Muscle layer of duodenum (tissue), 2 donors: ENCODE results near the gene C4B.
"Not testable (repeated sequence)": the region's sequence is repeated elsewhere in the genome, so short reads cannot be mapped to it uniquely, and the experiment has no call there.

Experiments
- H3K27ac ChIP-seq: one replicate; pipeline ENCODE4 v1.7.0; 2013; ENCODE audit warnings: mild to moderate bottlenecking, low read length
- H3K27me3 ChIP-seq: one replicate; pipeline ENCODE4 v1.7.0; 2013; ENCODE audit warnings: low read depth, mild to moderate bottlenecking, control low read depth, low read length
- H3K36me3 ChIP-seq, 2 donors: one replicate each; pipeline ENCODE4 v1.7.0; 2013; ENCODE audit warnings: low read length in 2 of 2, control low read depth in 1 of 2, mild to moderate bottlenecking in 1 of 2; ENCODE audit not compliant: insufficient read depth in 2 of 2, control insufficient read depth in 1 of 2
- H3K4me1 ChIP-seq, 2 donors: one replicate each; pipeline ENCODE4 v1.7.0; 2013; ENCODE audit warnings: low read length in 2 of 2, mild to moderate bottlenecking in 2 of 2, control low read depth in 1 of 2, moderate library complexity in 1 of 2; ENCODE audit not compliant: insufficient read depth in 2 of 2, control insufficient read depth in 1 of 2
- H3K4me3 ChIP-seq, 2 donors: one replicate each; pipeline ENCODE4 v1.7.0; 2013; ENCODE audit warnings: low read length in 2 of 2, low read depth in 1 of 2, mild to moderate bottlenecking in 1 of 2
- H3K9me3 ChIP-seq, 2 donors: one replicate each; pipeline ENCODE4 v1.7.0; 2013; ENCODE audit warnings: low read length in 2 of 2, control low read depth in 1 of 2, mild to moderate bottlenecking in 1 of 2; ENCODE audit not compliant: control insufficient read depth in 1 of 2
- donor health status: healthy.

The C4B gene

GRCh38 chr6:31971993-31972708 lies 42.4 kb upstream of the C4B start, which contains the start of gene DXO:
TSS of gene DXO (minus strand) at chr6:31972138. CDS start at chr6:31971675, 463 bp downstream.
- H3K9me3 ChIP-seq: no peaks in the 10 kb centered on the region
- H3K27ac ChIP-seq: peak within 1 kb of the TSS; percentile 99
- peaks cover 15 to 49% of the 10 kb centered on the region in 2 donors for H3K36me3 ChIP-seq
- peaks cover 6 to 26% of the 10 kb centered on the region in 2 donors for H3K4me1 ChIP-seq
- H3K27me3 ChIP-seq: no peaks in the 10 kb centered on the region
- H3K4me3 ChIP-seq: peak within 1 kb of the TSS; percentile 85 to 97

- peaks cover 13 to 42% of the 10 kb centered on the region in 2 donors for H3K36me3 ChIP-seq
- H3K27me3 ChIP-seq: no peaks in the 10 kb centered on the region
- peak overlapping the region; percentile 99 for H3K27ac ChIP-seq
- H3K4me3 ChIP-seq: peak overlapping the region; percentile 85 to 97
- H3K9me3 ChIP-seq: no peaks in the 10 kb centered on the region
- peaks cover 6 to 26% of the 10 kb centered on the region in 2 donors for H3K4me1 ChIP-seq
Observed at GRCh38 chr6:31972709-31973350, 41.8 kb upstream of the C4B start.

GRCh38 chr6:31976065-31976464 lies 38.5 kb upstream of the C4B start:
- peaks cover 6 to 18% of the 10 kb centered on the region in 2 donors for H3K4me1 ChIP-seq
- H3K36me3 ChIP-seq: peaks cover 11 to 30% of the 10 kb centered on the region in 2 donors
- H3K27ac ChIP-seq, H3K27me3 ChIP-seq, H3K4me3 ChIP-seq, H3K9me3 ChIP-seq: not testable (repeated sequence)

- H3K27ac ChIP-seq: no peak overlapping the region
- H3K36me3 ChIP-seq: peaks cover 11 to 16% of the 10 kb centered on the region in 2 donors
- no peaks in the 10 kb centered on the region for H3K27me3 ChIP-seq
- no peak overlapping the region for H3K4me3 ChIP-seq
- peaks cover 6 to 8% of the 10 kb centered on the region in 2 donors for H3K4me1 ChIP-seq
- H3K9me3 ChIP-seq: no peaks in the 10 kb centered on the region
Observed at GRCh38 chr6:31977816-31978431, 36.7 kb upstream of the C4B start.

GRCh38 chr6:31978831-31979230 lies 35.8 kb upstream of the C4B start:
- no peaks in the 10 kb centered on the region for H3K9me3 ChIP-seq
- no peaks in the 10 kb centered on the region for H3K27me3 ChIP-seq
- peaks cover 11 to 16% of the 10 kb centered on the region in 2 donors for H3K36me3 ChIP-seq
- H3K27ac ChIP-seq: no peak overlapping the region
- no peak overlapping the region for H3K4me3 ChIP-seq
- H3K4me1 ChIP-seq: no peaks in the 10 kb centered on the region

- H3K27ac ChIP-seq: no peak overlapping the region
- H3K4me1 ChIP-seq: no peaks in the 10 kb centered on the region
- no peaks in the 10 kb centered on the region for H3K27me3 ChIP-seq
Observed at GRCh38 chr6:31979238-31979898, 35.2 kb upstream of the C4B start.

GRCh38 chr6:31980195-31980876 lies 34.3 kb upstream of the C4B start:
- H3K27me3 ChIP-seq, H3K9me3 ChIP-seq: not testable (repeated sequence)

More at GRCh38 chr6:31979238-31979898, 35.2 kb upstream of the C4B start:
- H3K4me3 ChIP-seq: no peak overlapping the region
- peaks cover 11 to 16% of the 10 kb centered on the region in 2 donors for H3K36me3 ChIP-seq
- no peaks in the 10 kb centered on the region for H3K9me3 ChIP-seq

GRCh38 chr6:31980998-31981397 lies 33.6 kb upstream of the C4B start:
- peaks cover 11 to 16% of the 10 kb centered on the region in 2 donors for H3K36me3 ChIP-seq
- H3K9me3 ChIP-seq, H3K4me1 ChIP-seq, H3K27ac ChIP-seq, H3K27me3 ChIP-seq, H3K4me3 ChIP-seq: not testable (repeated sequence)

More at GRCh38 chr6:31980195-31980876, 34.3 kb upstream of the C4B start:
- not testable (repeated sequence) for H3K4me3 ChIP-seq, H3K4me1 ChIP-seq, H3K27ac ChIP-seq
- H3K36me3 ChIP-seq: peaks cover 11 to 16% of the 10 kb centered on the region in 2 donors

- H3K4me1 ChIP-seq, H3K27me3 ChIP-seq, H3K9me3 ChIP-seq, H3K4me3 ChIP-seq, H3K27ac ChIP-seq: not testable (repeated sequence)
- peaks cover 11 to 16% of the 10 kb centered on the region in 2 donors for H3K36me3 ChIP-seq
Observed at GRCh38 chr6:31981744-31982143, 32.9 kb upstream of the C4B start, which contains the start of gene C4A. TSS of gene C4A (plus strand) at chr6:31982057. CDS start at chr6:31982108, 51 bp downstream.

- H3K36me3 ChIP-seq, H3K27ac ChIP-seq, H3K9me3 ChIP-seq, H3K4me1 ChIP-seq, H3K27me3 ChIP-seq, H3K4me3 ChIP-seq: not testable (repeated sequence)
Observed at GRCh38 chr6:31989363-31989762, 25.2 kb upstream of the C4B start.
